Measurements from ENCODE around the gene BCAS1.

The BCAS1 gene

DNA sequence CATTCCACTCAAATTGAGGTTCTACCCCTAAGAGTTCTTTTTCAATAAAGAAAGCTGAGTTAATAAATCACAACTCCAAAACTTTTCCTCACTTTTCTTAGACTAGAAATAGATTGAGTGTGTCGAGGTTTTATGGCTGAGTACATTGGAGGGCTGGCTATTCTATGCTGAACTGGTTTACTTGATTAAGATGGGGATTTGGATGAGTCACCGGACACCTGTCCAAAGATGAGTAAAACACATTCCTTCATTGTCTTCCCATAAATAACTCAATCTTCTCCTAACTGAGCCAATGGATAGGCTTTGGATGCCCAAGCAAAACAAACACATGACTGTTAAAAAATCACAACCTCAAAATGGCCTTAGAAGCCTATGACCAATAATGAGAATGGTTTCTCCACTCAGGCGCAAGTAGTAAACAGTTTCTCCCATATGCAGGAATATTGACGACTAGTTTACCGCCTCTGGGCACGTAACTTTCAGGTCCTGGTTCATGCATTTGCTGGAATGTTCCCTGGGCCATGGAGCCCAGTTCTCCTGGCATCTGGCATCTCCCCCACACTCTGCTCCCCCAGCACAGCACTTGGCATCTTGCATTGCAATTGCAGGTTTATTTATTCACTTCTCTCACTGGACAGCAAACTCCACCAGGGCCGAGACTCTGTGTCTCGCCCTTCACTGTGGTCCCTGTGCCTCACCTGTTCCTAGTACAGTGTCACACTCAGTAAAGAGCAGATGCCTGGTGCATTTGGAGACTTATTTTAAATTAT lies 43.9 kb downstream of the BCAS1 start:
- Mint-ChIP-seq H3K36me3 (ENCODE audit: insufficient read depth) (no peaks in the 10 kb centered on the region), H3K27ac (no peak overlapping the region), H3K27me3 (peaks cover 49 to 60% of the 10 kb centered on the region in 2 donors), H3K4me1 (ENCODE audit: low read depth in 2 of 2) (no peaks in the 10 kb centered on the region), H3K4me3 (no peak overlapping the region), H3K9me3 (no peaks in the 10 kb centered on the region)
- no peak for ATAC-seq (replicated peaks)
- no peak for DNase-seq

DNA sequence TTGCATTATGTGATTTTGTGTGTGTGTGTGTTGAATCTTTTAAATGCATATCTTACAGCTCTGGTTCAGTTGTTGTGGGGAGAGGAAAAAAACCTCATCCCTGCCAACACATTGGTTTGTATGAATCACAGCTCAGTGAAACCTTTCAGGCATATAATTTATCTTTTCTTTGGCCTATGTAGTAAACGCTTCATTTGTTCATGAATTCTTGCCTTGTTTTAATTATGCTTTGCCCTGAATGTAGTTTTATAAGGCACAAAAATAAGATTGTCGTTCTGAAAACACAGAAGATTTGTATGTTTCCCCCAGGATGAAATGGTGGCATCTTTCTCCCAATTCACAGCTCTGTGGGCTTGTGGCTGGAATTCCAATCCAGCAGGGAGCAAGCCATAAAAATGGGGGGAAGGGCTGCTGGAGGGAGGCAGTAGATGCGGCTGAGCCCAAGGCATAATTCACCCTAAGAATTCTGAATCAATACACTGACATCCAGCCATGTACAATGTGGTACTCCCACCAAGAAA lies 45.1 kb downstream of the BCAS1 start:
- H3K27me3 Mint-ChIP-seq, result peaks cover 53 to 66% of the 10 kb centered on the region in 2 donors
- no peaks in the 10 kb centered on the region for H3K9me3 Mint-ChIP-seq
- ATAC-seq (replicated peaks) (no peak), DNase-seq (no peak)
- H3K4me3 Mint-ChIP-seq, result no peak overlapping the region
- H3K4me1 Mint-ChIP-seq (ENCODE audit: low read depth in 2 of 2), result no peaks in the 10 kb centered on the region
- H3K36me3 Mint-ChIP-seq (ENCODE audit: insufficient read depth), result no peaks in the 10 kb centered on the region
- no peak overlapping the region for H3K27ac Mint-ChIP-seq

DNA sequence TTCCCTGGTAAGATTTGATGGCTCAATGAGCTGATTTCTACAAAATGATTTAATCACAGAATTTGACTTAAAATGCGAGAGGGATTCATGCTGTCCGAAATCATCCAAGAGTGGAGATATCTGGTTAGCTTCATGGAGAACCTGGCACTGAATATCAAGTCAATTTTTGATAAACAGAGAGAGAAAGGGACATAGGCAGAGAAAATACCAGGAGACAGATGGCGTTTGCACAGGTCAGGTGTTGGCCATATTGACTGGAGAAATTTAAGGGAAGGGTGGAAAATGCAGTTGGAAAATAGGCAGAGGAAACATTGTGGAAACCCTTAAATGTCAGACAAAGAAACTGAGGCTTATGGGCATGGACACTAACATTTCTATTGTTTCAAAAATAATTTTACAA lies 47.0 kb downstream of the BCAS1 start:
- Mint-ChIP-seq H3K4me1 (ENCODE audit: low read depth in 2 of 2) (no peaks in the 10 kb centered on the region), H3K27me3 (peaks cover 41 to 47% of the 10 kb centered on the region in 2 donors), H3K27ac (no peak overlapping the region), H3K9me3 (no peaks in the 10 kb centered on the region), H3K36me3 (ENCODE audit: insufficient read depth) (no peaks in the 10 kb centered on the region), H3K4me3 (no peak overlapping the region)
- no peak for ATAC-seq (replicated peaks)
- DNase-seq, result no peak

DNA sequence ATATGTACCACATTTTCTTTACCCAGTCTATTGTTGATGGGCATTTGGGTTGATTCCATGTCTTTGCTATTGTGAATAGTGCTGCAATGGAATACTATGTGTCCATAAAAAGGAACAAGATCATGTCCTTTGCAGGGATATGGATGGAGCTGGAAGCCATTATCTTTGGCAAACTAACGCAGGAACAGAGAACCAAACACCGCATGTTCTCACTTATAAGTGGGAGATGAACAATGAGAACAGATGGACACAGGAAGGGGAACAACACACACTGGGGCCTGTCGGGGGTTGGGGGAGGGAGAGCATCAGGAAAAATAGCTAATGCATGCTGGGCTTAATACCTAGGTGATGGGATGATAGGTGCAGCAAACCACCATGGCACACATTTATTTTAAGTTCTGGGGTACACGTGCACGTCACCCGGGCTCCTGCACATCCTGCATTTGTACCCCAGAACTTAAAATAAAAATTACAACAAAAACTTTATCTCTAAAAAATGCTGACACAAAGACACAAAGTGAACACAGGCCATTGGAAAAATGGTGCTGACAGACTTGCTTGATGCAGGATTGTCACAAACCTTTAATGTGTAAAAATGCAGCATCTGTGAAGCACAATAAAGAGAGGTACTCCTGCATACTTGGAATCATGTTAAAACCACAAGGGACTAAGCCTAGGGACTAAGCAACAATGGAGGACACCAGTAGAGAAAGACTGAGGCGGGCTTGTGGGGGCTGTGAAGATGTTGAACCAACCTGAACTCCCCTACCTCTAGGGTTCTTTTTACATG lies 48.8 kb downstream of the BCAS1 start:
- no peak for DNase-seq
- H3K4me1 Mint-ChIP-seq (ENCODE audit: low read depth in 2 of 2), result no peaks in the 10 kb centered on the region
- H3K27ac Mint-ChIP-seq, result no peak overlapping the region
- no peak for ATAC-seq (replicated peaks)
- no peak overlapping the region for H3K4me3 Mint-ChIP-seq
- H3K27me3 Mint-ChIP-seq, result peaks cover 30 to 41% of the 10 kb centered on the region in 2 donors
- H3K9me3 Mint-ChIP-seq, result no peaks in the 10 kb centered on the region
- H3K36me3 Mint-ChIP-seq (ENCODE audit: insufficient read depth), result no peaks in the 10 kb centered on the region

DNA sequence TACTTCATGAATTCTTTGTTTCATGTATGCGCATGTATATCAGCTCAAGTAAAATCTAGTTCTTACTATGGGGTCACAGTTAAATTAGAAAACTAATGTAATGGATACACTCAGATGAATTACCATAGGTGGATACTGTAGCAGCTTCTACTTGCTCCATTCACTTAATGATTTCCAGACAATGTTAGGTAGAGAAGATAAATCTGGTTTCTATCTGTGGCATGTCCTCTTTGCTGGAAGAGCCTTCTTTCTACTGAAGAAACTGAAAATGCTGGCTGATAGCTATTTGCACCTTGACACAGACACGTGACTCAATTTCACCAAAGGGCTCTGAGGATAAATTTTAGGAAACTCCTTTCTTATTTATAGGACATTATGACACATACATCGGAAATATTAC lies 49.5 kb downstream of the BCAS1 start:
- H3K9me3 Mint-ChIP-seq, result no peaks in the 10 kb centered on the region
- DNase-seq (no peak), ATAC-seq (replicated peaks) (no peak)
- H3K27ac Mint-ChIP-seq, result no peak overlapping the region
- H3K4me1 Mint-ChIP-seq (ENCODE audit: low read depth in 2 of 2), result no peaks in the 10 kb centered on the region
- peaks cover 25 to 34% of the 10 kb centered on the region in 2 donors for H3K27me3 Mint-ChIP-seq
- no peak overlapping the region for H3K4me3 Mint-ChIP-seq
- H3K36me3 Mint-ChIP-seq (ENCODE audit: insufficient read depth), result no peaks in the 10 kb centered on the region

DNA sequence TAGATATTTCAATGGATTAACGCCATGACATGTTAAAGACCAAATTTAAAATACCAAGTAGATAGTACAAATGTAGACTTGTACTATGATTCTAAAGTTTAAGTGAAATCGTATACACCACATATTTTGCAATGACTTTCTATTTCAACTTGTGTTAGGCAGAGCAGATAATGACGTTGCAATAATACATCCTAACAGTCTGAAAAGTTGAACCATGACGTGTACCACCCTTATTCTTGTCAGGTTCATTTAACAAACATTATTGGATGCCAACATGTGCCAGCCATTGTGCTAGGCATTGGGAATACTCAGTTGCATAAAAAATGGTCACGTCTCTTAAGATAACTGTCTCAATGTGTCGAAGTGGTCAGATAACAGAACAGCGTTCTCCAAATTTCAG lies 50.0 kb downstream of the BCAS1 start:
- ATAC-seq (replicated peaks), result no peak
- no peak for DNase-seq
- Mint-ChIP-seq H3K4me3 (no peak overlapping the region), H3K27ac (no peak overlapping the region), H3K27me3 (peaks cover 25 to 32% of the 10 kb centered on the region in 2 donors), H3K36me3 (ENCODE audit: insufficient read depth) (no peaks in the 10 kb centered on the region), H3K4me1 (ENCODE audit: low read depth in 2 of 2) (no peaks in the 10 kb centered on the region), H3K9me3 (no peaks in the 10 kb centered on the region)

DNA sequence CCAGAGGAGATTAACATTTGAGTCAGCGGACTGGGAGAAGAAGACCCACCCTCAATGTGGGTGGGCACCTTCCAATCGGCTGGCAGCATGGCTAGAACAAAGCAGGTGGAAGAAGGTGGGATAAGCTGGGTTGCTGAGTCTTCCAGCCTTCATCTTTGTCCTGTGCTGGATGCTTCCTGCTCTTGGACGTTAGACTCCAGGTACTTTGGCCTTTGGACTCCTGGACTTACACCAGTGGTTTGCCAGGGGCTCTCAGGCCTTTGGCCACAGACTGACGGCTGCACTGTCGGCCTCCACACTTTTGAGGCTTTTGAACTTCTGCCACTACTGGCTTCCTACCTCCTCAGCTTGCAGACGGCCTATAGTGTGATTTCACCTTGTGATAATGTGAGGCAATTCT lies 50.8 kb downstream of the BCAS1 start:
- no peak overlapping the region for H3K27ac Mint-ChIP-seq
- no peaks in the 10 kb centered on the region for H3K9me3 Mint-ChIP-seq
- peaks cover 21 to 28% of the 10 kb centered on the region in 2 donors for H3K27me3 Mint-ChIP-seq
- H3K4me3 Mint-ChIP-seq, result no peak overlapping the region
- no peaks in the 10 kb centered on the region for H3K4me1 Mint-ChIP-seq (ENCODE audit: low read depth in 2 of 2)
- ATAC-seq (replicated peaks), result no peak
- H3K36me3 Mint-ChIP-seq (ENCODE audit: insufficient read depth), result no peaks in the 10 kb centered on the region
- no peak for DNase-seq

DNA sequence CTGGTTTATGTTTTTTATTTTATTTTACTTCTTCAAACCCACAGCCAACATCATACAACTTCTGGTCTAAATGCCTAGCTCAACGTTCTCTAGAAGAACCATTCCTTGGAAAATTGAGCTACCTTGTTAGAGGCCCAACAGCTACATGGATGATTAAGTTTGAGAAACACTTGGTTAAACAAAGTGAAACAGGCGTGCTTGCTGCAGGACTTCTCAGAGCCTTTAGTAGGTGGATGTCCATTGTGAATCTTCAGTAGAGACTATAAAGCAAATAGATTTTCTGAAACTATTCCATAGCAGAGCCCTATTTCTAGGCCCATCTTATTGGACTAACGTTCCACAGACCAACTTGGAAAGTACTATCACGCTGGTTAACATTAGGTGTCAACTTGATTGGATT lies 51.3 kb downstream of the BCAS1 start:
- ATAC-seq (replicated peaks) (no peak), DNase-seq (no peak)
- Mint-ChIP-seq H3K36me3 (ENCODE audit: insufficient read depth) (no peaks in the 10 kb centered on the region), H3K4me3 (no peak overlapping the region), H3K9me3 (no peaks in the 10 kb centered on the region), H3K27me3 (peaks cover 16 to 23% of the 10 kb centered on the region in 2 donors), H3K4me1 (ENCODE audit: low read depth in 2 of 2) (no peaks in the 10 kb centered on the region), H3K27ac (no peak overlapping the region)

DNA sequence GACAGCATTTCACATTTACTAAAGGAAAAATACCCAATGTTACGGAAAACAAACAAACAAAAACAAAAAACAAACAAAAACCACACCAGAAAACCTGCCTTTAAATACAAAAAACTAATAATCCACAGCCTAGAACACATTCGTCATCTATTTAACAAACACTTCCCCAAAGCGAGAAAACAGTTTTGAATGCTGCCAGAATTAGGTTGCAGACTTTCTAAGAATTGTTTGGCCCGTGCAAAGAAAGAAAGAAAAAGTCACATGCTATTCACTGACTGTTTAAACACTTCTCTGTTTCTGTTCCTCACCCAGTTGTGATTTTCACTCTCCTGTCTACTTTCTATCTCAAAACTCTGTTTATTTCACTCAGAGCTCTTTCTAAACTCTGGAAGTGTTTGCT lies 52.5 kb downstream of the BCAS1 start:
- no peak for ATAC-seq (replicated peaks)
- Mint-ChIP-seq H3K27me3 (peaks cover 12 to 21% of the 10 kb centered on the region in 2 donors), H3K9me3 (no peaks in the 10 kb centered on the region), H3K4me3 (no peak overlapping the region), H3K36me3 (ENCODE audit: insufficient read depth) (no peaks in the 10 kb centered on the region), H3K27ac (no peak overlapping the region), H3K4me1 (ENCODE audit: low read depth in 2 of 2) (no peaks in the 10 kb centered on the region)
- DNase-seq, result no peak

DNA sequence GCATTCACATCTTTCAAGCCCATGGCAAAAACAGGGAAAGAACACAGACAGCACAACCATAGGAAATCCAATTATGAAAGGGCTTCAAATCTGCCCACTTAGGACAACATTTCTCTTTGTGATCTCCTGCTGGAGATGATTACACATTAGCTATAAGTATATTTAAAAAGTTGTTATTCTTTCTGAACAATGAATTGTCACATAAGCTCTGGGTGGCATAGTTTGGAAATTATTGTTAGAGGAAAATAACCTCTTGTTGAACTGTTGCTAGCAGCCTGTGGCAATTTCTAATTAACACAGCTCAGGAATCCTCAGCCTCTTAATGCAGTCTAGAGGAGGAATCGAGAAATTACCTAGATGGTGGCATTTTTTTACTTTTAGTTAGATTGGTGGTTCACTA lies 54.9 kb downstream of the BCAS1 start:
- H3K27ac Mint-ChIP-seq, result no peak overlapping the region

DNA sequence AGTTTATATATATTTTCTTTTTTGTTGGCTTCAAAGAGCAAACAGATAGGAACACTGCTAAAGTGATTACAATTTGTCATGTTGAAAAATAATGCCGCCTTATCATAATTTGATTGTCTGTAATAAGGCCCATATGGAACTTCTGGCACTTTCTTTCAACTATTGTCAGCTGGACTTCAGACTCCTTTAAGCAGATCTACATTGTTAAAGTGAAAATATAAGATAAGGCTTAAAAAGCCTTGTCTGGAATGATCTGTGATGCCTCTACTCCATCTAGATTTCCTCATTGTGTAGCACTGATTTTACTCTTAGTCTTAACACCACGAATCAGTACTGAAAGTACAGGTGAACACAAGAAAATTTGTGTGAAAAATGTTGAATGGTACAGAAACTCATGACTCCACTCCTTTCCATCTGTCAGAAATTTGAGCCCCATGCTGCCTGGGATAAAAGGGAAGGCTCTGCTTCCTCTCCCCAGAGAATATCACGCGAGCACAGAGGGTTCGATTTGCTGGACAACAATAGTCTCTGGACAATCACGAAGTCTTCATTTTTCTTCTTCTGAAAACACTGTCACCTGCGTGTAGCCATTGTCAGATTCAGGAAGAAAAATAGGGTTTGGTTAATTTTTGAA lies 56.0 kb downstream of the BCAS1 start:
- H3K27me3 Mint-ChIP-seq, result peaks cover 0 to 28% of the 10 kb centered on the region in 2 donors
- H3K27ac Mint-ChIP-seq, result no peak overlapping the region
- H3K36me3 Mint-ChIP-seq (ENCODE audit: insufficient read depth), result no peaks in the 10 kb centered on the region
- no peaks in the 10 kb centered on the region for H3K4me1 Mint-ChIP-seq (ENCODE audit: low read depth in 2 of 2)
- H3K4me3 Mint-ChIP-seq, result no peak overlapping the region
- no peak for DNase-seq
- ATAC-seq (replicated peaks), result no peak
- H3K9me3 Mint-ChIP-seq, result no peaks in the 10 kb centered on the region

More for the DNA sequence above, 54.9 kb downstream of the BCAS1 start:
- no peak for ATAC-seq (replicated peaks)
- DNase-seq, result no peak
- Mint-ChIP-seq H3K4me1 (ENCODE audit: low read depth in 2 of 2) (no peaks in the 10 kb centered on the region), H3K27me3 (peaks cover 0 to 20% of the 10 kb centered on the region in 2 donors), H3K4me3 (no peak overlapping the region), H3K36me3 (ENCODE audit: insufficient read depth) (no peaks in the 10 kb centered on the region), H3K9me3 (no peaks in the 10 kb centered on the region)

DNA sequence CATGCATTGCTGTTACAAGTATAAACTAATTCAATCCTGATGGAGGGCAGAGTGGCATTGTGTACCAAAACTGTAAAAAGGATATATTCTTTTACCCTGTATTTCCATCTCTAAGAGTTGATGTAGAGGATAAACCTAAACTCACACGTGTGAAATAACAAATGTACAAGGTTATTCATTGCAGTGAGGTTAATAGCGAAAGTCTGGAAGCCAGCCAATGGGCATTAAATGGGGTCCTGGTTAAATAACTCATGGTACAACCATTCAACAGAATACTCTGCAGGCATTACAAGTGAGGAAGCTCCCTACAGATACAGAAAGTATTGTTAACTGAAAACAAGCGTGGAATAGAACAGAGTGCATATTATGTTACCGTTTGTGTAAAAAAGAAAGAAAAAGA lies 56.9 kb downstream of the BCAS1 start:
- DNase-seq, result no peak
- no peaks in the 10 kb centered on the region for H3K9me3 Mint-ChIP-seq

DNA sequence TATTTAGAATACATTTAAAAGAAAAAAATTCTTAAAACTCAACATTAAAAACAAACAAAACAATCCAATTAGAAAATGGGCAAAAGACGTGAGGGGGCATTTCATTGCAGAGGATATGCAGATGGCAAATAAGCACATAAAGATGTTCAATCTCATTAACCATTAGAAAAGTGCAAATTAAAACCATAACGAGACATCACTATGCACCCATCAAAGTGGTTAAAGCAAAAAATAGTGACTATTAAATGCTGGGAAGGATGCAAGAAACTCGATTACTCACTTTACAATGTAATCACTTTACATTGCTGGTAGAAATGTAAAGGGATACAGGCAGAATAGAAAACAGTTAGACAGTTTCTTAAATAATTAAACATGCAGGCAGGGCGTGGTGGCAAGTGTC lies 59.0 kb downstream of the BCAS1 start:
- Mint-ChIP-seq H3K27ac (no peak overlapping the region), H3K27me3 (peaks cover 22 to 24% of the 10 kb centered on the region in 2 donors), H3K4me1 (ENCODE audit: low read depth in 2 of 2) (no peaks in the 10 kb centered on the region), H3K4me3 (no peak overlapping the region), H3K36me3 (ENCODE audit: insufficient read depth) (no peaks in the 10 kb centered on the region), H3K9me3 (no peaks in the 10 kb centered on the region)
- no peak for ATAC-seq (replicated peaks)
- no peak for DNase-seq

More for the DNA sequence above, 56.9 kb downstream of the BCAS1 start:
- Mint-ChIP-seq H3K4me3 (no peak overlapping the region), H3K4me1 (ENCODE audit: low read depth in 2 of 2) (no peaks in the 10 kb centered on the region), H3K36me3 (ENCODE audit: insufficient read depth) (no peaks in the 10 kb centered on the region), H3K27me3 (peaks cover under 1 to 27% of the 10 kb centered on the region in 2 donors), H3K27ac (no peak overlapping the region)
- no peak for ATAC-seq (replicated peaks)
